GM12878 (cell line): ENCODE data around the gene ERC1. TPM values are rescaled to one million over a fixed set of nuclear protein-coding genes. Genes with fewer than 3 reads are reported as not detected.

Source experiments
- BCL3 ChIP-seq: IDR thresholded peaks from 2 replicates; pipeline ENCODE4 v1.6.1; 2011; ENCODE audit warnings: borderline replicate concordance, low read depth, mild to moderate bottlenecking, moderate library complexity, low read length; ENCODE audit not compliant: insufficient read depth, poor library complexity, severe bottlenecking
- CBX5 ChIP-seq: sonication (generic); IDR thresholded peaks from 2 replicates; pipeline ENCODE4 v1.6.1; 2016; ENCODE audit warnings: low read depth, moderate library complexity, mild to moderate bottlenecking, inconsistent platforms
- CHD2 ChIP-seq: IDR thresholded peaks from 2 replicates; pipeline ENCODE4 v1.6.1; 2011; ENCODE audit warnings: low read depth, low read length, improper control_type of control experiment, borderline replicate concordance
- CHD4 ChIP-seq: fragments of 200-600 bp; sonication (generic); IDR thresholded peaks from 2 replicates; pipeline ENCODE4 v1.6.1; 2016; ENCODE audit warnings: mild to moderate bottlenecking
- FOXK2 ChIP-seq: fragments of 450-650 bp; IDR thresholded peaks from 2 replicates; pipeline ENCODE4 v1.6.1; 2017; ENCODE audit warnings: mild to moderate bottlenecking, moderate library complexity
- GABPA ChIP-seq: IDR thresholded peaks from 2 replicates; pipeline ENCODE4 v1.6.1; 2014; ENCODE audit warnings: antibody characterized with exemption, low read depth, mild to moderate bottlenecking, inconsistent platforms
- JUNB ChIP-seq: IDR thresholded peaks from 2 replicates; pipeline ENCODE4 v1.6.1; 2016; ENCODE audit warnings: antibody characterized with exemption, mild to moderate bottlenecking
- KAT2A ChIP-seq: conservative IDR thresholded peaks from 2 replicates; pipeline ENCODE4 v1.6.1; 2011; ENCODE audit warnings: low read depth, low read length; ENCODE audit not compliant: control insufficient read depth
- POLR2AphosphoS2 ChIP-seq: IDR thresholded peaks from 2 replicates; pipeline ENCODE4 v1.6.1; 2011; ENCODE audit warnings: low read depth, mild to moderate bottlenecking, low read length, improper control_type of control experiment, moderate library complexity
- RAD21 ChIP-seq: IDR thresholded peaks from 2 replicates; pipeline ENCODE4 v1.6.1; 2011; ENCODE audit warnings: mild to moderate bottlenecking, low read depth, low read length, moderate library complexity; ENCODE audit not compliant: insufficient read depth
- RFX5 ChIP-seq: IDR thresholded peaks from 2 replicates; pipeline ENCODE4 v1.6.1; 2011; ENCODE audit warnings: low read depth, low read length, improper control_type of control experiment
- SIX5 ChIP-seq: IDR thresholded peaks from 2 replicates; pipeline ENCODE4 v1.6.1; 2011; ENCODE audit warnings: mild to moderate bottlenecking, low read depth, low read length, moderate library complexity; ENCODE audit not compliant: severe bottlenecking
- SMARCA5 ChIP-seq: fragments of 450-650 bp; IDR thresholded peaks from 2 replicates; pipeline ENCODE4 v1.6.1; 2017; ENCODE audit warnings: mild to moderate bottlenecking
- SMC3 ChIP-seq: IDR thresholded peaks from 2 replicates; pipeline ENCODE4 v1.6.1; 2011; ENCODE audit warnings: low read length, improper control_type of control experiment, borderline replicate concordance
- TAF1 ChIP-seq: IDR thresholded peaks from 2 replicates; pipeline ENCODE4 v1.6.1; 2011; ENCODE audit warnings: mild to moderate bottlenecking, low read depth, low read length, borderline replicate concordance
- TBL1XR1 ChIP-seq: IDR thresholded peaks from 2 replicates; pipeline ENCODE4 v1.6.1; 2012; ENCODE audit warnings: low read depth, low read length, improper control_type of control experiment
- YY1 ChIP-seq: IDR thresholded peaks from 2 replicates; pipeline ENCODE4 v1.6.1; 2011; ENCODE audit warnings: low read depth, mild to moderate bottlenecking, low read length
- ZSCAN29 ChIP-seq: fragments of 450-650 bp; IDR thresholded peaks from 2 replicates; pipeline ENCODE4 v1.6.1; 2017; ENCODE audit warnings: mild to moderate bottlenecking, moderate library complexity
- polyA plus RNA-seq, 11 experiments: library from polyadenylated mRNA; depleted of rRNA in 4 of 11; unstranded in 6 of 11; stranded (reverse) in 5 of 11; fragments of >200 nt; fragmentation: Nextera tagmentation in 4 of 11; fragmentation: Illumina TruSeq in 1 of 11; extraction: Ambion mirVana in 4 of 11; extraction: Trizol in 1 of 11; gene quantifications; 1 replicate in 1 of 11; 2 replicates in 10 of 11; pipeline versions ENCODE4 v1.2.1 to v1.2.3, GENCODE V29; 2011 to 2016; ENCODE audit warnings: inconsistent platforms in 2 of 11, missing spikeins in 2 of 11, low read depth in 1 of 11
- total RNA-seq, 4 experiments: library from RNA; depleted of rRNA in 3 of 4; stranded (reverse); fragments of >200 nt in 3 of 4; fragmentation: Illumina TruSeq in 1 of 4; extraction: Trizol in 1 of 4; gene quantifications; 2 replicates each; pipeline versions ENCODE4 v1.2.1 to v1.2.3, GENCODE V29; 2013 to 2021
- TF ChIP-seq, protein P1 (sequence below): fragments of 450-650 bp; IDR thresholded peaks from 2 replicates; pipeline ENCODE4 v1.6.1; 2014; ENCODE audit warnings: mild to moderate bottlenecking

The ERC1 gene
- total and polyA plus RNA-seq, 10 of the 15 experiments (the other 5 are each of a cell fraction or from before 2014, with no cell fraction given) = 0.75 to 8.0 (median 5.0) TPM

DNA sequence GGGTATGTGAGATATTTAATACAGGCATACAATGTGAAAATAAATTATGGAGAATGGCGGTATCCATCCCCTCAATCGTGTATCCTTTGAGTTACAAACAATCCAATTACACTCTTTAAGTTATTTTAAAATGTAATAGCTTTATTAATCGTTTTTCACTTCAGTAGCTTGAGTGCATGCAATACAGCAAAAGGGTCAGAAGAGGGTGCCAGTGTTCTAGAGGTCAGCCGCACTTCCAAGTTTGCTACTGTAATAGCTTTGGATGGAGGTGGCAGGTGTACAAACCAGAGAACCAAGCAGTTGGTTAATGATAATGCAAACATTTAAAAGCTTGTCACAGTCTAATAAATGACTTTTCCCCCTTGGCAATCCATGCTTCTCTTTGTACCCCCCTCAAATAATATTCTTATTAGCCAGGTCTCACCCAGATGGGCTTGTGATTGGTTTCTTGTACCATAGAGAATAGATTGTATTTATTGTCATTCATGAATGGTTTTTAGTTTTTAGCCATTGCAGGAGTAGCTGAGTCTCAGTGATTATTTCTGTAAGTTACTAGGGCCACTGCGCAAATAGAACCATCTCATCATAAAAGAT lies 127.0 kb downstream of the ERC1 start (continued):
- no peak for TF ChIP-seq BCL3
- TF ChIP-seq ZSCAN29 = no peak
- TF ChIP-seq TAF1 = no peak
- no peak for TF ChIP-seq CBX5
- no peak for TF ChIP-seq FOXK2
- peak; percentile 97 for TF ChIP-seq RAD21
- TF ChIP-seq JUNB = no peak
- no peak for TF ChIP-seq GABPA
- no peak for TF ChIP-seq CHD2
- TF ChIP-seq, protein P1, sequence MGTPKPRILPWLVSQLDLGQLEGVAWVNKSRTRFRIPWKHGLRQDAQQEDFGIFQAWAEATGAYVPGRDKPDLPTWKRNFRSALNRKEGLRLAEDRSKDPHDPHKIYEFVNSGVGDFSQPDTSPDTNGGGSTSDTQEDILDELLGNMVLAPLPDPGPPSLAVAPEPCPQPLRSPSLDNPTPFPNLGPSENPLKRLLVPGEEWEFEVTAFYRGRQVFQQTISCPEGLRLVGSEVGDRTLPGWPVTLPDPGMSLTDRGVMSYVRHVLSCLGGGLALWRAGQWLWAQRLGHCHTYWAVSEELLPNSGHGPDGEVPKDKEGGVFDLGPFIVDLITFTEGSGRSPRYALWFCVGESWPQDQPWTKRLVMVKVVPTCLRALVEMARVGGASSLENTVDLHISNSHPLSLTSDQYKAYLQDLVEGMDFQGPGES = no peak
- no peak for TF ChIP-seq SIX5
- TF ChIP-seq TBL1XR1 = no peak
- TF ChIP-seq SMARCA5 = peak; percentile 40; the same call in 1 of the 2 replicates
- peak; percentile 69; the same call in 1 of the 2 replicates for TF ChIP-seq YY1
- TF ChIP-seq KAT2A = no peak
- TF ChIP-seq POLR2AphosphoS2 = no peak
- no peak for TF ChIP-seq RFX5
- peak; percentile 94 for TF ChIP-seq SMC3
- TF ChIP-seq CHD4 = no peak
- TF ChIP-seq, all 136 proteins: peak for 10
